Thyroid gland (tissue), 4 donors: ENCODE measurements around the gene THOC2.
"Not testable (repeated sequence)": the region's sequence is repeated elsewhere in the genome, so short reads cannot be mapped to it uniquely, and the experiment has no call there.

ENCODE experiments used
- POLR2A ChIP-seq, 2 donors: fragments of 450-650 bp; IDR thresholded peaks; one replicate each; pipeline ENCODE4 v1.6.1; 2017; ENCODE audit warnings: antibody characterized with exemption in 2 of 2, mild to moderate bottlenecking in 2 of 2, moderate library complexity in 1 of 2
- TF ChIP-seq, protein P1 (sequence below), 6 experiments: fragments of 200-600 bp in 3 of 6; fragments of 450-650 bp in 3 of 6; sonication (generic) in 3 of 6; IDR thresholded peaks; one replicate each; pipeline ENCODE4 v1.5.1; 2016 to 2019; ENCODE audit warnings: antibody characterized with exemption in 6 of 6, mild to moderate bottlenecking in 2 of 6, inconsistent platforms in 1 of 6, moderate library complexity in 1 of 6

DNA sequence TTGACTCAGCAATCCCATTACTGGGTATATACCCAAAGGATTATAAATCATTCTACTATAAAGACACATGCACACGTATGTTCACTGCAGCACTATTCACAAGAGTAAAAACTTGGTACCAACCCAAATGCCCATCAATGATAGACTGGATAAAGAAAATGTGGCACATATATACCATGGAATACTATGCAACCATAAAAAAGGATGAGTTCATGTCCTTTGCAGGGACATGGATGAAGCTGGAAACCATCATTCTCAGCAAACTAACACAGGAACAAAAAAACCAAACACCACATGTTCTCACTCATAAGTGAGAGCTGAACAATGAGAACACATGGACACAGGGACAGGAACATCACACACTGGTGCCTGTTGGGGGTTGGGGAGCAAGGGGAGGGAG, 10.7 kb downstream of the THOC2 start:
- TF ChIP-seq, protein P1, sequence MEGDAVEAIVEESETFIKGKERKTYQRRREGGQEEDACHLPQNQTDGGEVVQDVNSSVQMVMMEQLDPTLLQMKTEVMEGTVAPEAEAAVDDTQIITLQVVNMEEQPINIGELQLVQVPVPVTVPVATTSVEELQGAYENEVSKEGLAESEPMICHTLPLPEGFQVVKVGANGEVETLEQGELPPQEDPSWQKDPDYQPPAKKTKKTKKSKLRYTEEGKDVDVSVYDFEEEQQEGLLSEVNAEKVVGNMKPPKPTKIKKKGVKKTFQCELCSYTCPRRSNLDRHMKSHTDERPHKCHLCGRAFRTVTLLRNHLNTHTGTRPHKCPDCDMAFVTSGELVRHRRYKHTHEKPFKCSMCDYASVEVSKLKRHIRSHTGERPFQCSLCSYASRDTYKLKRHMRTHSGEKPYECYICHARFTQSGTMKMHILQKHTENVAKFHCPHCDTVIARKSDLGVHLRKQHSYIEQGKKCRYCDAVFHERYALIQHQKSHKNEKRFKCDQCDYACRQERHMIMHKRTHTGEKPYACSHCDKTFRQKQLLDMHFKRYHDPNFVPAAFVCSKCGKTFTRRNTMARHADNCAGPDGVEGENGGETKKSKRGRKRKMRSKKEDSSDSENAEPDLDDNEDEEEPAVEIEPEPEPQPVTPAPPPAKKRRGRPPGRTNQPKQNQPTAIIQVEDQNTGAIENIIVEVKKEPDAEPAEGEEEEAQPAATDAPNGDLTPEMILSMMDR (IDR thresholded peaks at IDR 0.05) = not testable (repeated sequence)
- not testable (repeated sequence) for TF ChIP-seq POLR2A (IDR thresholded peaks at IDR 0.05)
